AG09309 (cell line): ENCODE data around the gene DDX56.
"Not testable (repeated sequence)": the region's sequence is repeated elsewhere in the genome, so short reads cannot be mapped to it uniquely, and the experiment has no call there.

Experiments used
- DNase-seq: peaks from one replicate; pipeline ENCODE4 v3.0.0-alpha.2; 2010; ENCODE audit warnings: low read depth
- H3K4me3 ChIP-seq: 2 replicates; pipeline ENCODE4 v1.5.1; 2011; ENCODE audit warnings: mild to moderate bottlenecking, low read depth, low read length, moderate library complexity; ENCODE audit not compliant: control insufficient read depth
- CTCF ChIP-seq: IDR thresholded peaks from 2 replicates; pipeline ENCODE4 v1.5.1; 2011; ENCODE audit warnings: mild to moderate bottlenecking, low read depth, low read length, inconsistent platforms; ENCODE audit not compliant: insufficient read depth, control insufficient read depth; ENCODE audit errors: missing control alignments

The DDX56 gene

DNA sequence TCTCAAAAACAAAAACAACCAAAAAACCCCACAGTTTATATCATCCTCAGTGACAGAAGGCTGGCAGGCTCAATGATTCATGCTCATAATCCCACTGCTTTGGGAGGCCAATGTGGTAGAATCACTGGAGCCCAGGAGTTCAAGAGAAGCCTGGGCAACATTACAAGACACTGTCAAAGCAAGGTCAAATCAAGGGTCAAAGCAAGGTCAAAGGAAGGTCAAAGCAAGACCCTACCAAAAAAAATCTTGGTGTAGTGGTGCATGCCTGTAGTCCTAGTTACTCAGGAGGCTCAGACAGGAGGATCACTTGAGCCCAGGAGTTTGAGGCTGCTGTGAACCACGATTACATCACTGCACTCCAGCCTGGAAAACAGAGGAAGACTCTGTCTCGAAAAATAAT is 18.4 kb downstream of the DDX56 start:
- DNase-seq = no peak
- no peak overlapping the region for H3K4me3 ChIP-seq
- TF ChIP-seq CTCF = no peak

DNA sequence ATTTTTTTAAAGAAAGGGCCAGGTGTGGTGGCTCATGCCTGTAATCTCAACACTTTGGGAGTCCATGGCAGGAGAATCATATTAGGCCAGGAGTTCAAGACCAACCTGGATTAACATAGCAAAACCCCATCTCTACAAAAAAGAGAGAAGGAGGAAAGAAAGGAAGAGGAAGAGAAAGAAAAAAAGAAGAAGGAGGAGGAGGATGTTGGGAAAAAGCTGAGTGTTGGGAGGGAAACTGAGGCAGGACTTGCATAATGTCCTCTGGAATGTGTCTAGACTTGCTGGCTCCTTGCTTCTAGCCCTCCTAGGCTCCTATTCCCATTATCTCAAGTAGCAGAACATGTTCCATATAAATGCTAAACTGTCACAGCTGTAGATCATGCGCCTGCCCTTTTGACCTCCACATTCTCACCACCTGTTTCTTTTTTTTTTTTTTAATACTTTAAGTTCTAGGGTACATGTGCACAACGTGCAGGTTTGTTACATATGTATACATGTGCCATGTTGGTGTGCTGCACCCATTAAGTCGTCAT is 21.2 kb downstream of the DDX56 start:
- not testable (repeated sequence) for DNase-seq

DNA sequence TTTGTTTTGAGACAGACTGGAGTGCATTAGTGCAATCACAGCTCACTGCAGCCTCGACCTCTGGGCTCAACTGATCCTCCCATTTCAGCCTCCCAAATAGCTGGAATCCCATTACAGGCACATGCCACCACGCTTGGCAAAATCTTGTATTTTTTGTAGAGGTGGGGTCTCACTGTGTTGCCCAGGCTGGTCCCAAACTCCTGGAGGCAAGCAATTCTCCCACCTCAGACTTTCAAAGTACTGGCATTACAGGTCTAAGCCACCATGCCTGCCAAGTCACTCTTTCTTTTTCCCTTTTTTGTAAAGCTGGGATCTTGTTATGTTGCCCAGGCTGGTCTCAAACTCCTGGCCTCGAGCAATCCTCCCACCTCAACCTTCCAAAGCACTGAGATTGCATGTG is 24.3 kb downstream of the DDX56 start:
- no peak for TF ChIP-seq CTCF
- DNase-seq = no peak
- no peak overlapping the region for H3K4me3 ChIP-seq

More for the DNA sequence above, 21.2 kb downstream of the DDX56 start:
- H3K4me3 ChIP-seq = not testable (repeated sequence)

DNA sequence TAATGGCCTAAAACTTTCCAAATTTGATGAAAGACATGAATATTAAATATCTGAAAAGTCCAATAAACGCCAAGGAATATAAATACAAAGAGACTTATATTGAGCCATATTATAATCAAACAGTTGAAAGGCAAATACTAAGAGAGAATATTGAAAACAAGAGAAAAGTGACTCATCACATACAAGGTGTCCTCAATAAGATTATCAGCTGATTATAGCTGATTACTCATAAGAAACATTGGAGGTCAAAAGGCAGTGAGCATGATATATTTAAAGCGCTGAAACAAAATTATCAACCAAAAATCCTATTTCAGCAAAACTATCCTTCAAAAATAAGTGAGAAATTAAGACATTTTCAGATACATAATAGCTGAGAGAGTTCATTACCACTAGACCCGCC is 24.8 kb downstream of the DDX56 start:
- no peak for TF ChIP-seq CTCF
- H3K4me3 ChIP-seq = no peak overlapping the region
- no peak for DNase-seq

DNA sequence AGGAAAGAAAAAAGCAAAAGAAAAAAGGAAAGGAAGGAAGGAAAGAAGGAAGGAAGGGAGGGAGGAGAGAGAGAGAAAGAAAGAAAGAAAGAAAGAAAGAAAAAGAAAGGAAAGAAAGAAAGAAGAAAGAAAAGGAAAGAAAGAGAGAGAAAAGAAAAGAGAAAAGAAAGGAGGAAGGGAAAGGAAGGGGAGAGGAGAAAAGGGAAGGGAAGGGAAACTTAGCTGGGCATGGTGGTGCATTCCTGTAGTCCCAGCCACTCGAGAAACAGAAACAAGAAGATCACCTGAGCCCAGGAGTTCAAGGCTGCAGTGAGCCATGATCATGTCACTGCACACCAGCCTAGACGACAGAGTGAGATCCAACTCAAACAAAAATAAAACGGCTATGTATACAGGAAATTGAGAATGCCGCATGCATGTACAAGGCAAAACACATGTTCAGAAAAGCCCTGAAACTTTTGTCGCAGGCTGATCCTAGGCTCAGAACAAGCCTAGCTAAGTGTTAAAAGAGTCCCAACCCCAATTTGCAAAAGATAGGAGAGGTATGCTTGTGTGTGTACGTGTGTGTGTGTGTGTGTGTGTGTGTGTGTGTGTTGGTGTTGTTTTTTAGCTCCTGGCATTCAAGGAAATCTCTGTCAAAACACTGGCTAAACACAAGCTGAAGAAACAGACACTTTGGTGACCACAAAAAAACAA is 26.0 kb downstream of the DDX56 start:
- no peak for TF ChIP-seq CTCF
- H3K4me3 ChIP-seq = no peak overlapping the region
- no peak for DNase-seq

DNA sequence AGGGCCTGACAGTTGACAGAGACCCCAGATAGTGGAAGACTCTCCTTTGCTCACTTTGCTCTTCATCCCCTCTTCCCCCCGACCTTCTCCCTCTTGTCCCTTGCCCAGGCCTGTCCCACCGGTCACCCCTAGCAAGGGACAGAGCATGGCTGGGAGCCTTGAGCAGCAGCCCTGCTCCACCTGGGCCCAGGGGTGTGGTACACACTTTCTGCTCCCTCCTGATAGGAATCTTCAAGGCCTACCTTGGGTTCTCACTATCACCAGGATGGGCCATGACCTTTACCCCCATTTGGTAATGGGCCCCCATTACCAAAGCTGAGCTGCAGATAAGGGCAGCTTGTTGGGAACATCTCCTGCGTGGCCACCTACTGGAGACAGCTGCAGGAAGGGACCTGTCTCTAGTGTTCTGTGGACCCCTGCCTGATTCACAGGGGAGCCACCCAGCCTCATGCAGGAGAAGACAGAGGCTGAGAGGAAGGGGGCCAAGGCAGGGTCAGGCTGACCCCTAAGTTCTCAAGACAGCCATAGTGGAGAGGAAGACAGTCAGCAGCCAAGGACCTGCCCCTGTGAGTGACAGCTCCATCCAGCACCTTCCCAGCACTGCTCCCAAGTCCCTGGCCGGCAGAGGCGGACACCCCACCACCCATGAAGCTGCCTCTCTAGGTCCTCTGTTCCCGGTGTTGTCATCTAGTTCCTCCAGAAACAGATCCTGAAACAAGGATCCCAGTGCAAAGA is 31.7 kb downstream of the DDX56 start:
- no peak overlapping the region for H3K4me3 ChIP-seq
- DNase-seq = no peak
- TF ChIP-seq CTCF = no peak
